GM21360 (cell line): ENCODE data around the gene SIRT1.
"Not testable (repeated sequence)": the region's sequence is repeated elsewhere in the genome, so short reads cannot be mapped to it uniquely, and the experiment has no call there.

Source experiments
- ATAC-seq: cut with Tn5 transposase; IDR thresholded peaks from one replicate; pipeline ENCODE4 v1.9.1; 2021; ENCODE audit warnings: mild to moderate bottlenecking, moderate library complexity; ENCODE audit not compliant: unreplicated experiment

Gene SIRT1

DNA sequence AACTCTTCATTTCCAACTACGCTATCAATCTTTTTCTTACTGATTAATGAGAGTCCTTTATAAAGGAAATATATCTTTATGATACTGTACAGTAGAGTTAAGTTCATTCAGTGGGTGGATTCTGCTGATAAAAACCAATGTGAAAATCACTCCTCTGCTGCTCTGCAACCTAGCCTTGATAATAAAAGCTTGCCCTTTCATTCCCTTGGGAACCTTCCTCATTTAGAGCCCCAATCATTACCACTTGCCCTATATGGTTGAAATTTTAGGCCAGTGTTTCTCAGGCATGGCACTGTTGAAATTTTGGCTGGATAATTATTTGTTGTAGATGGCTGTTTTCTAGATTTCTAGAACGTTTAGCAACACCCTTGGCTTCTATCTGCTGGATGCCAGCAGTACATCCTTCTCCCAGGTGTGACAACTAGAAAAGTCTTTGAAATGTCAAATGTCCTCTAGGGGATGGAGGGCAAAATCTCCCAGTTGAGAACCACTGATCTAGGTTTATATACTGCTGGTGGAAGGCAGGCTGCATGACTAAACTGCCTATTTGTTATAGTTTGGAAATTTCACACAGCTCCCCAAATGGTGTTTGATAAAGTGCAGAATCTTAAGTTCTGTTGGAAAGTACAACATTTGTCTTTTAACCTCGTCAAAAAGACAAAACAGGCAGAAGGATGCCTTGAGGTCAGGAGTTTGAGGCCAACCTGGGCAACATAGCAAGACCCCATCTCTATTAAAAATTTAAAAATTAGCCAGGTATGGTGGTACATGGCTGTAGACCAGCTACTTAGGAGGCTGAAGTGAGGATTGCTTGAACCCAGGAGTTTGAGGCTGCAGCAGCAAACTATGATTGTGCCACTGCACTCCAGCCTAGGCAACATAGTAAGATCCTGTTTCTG is 8.9 kb upstream of the SIRT1 start:
- no peak for ATAC-seq

DNA sequence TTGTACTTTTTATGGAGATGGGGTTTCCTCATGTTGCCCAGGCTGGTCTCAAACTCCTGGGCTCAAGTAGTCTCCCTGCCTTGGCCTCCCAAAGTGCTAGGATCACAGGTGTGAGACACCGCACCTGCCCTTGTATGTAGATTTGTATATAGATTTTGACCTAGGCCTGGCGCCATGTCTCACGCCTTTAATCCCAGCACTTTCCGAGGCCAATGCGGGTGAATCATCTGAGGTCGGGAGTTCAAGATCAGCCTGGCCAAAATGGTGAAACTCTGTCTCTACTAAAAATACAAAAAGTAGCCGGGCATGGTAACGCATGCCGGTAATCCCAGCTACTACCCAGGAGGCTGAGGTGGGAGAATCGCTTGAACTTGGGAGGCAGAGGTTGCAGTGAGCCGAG is 7.0 kb upstream of the SIRT1 start:
- not testable (repeated sequence) for ATAC-seq

DNA sequence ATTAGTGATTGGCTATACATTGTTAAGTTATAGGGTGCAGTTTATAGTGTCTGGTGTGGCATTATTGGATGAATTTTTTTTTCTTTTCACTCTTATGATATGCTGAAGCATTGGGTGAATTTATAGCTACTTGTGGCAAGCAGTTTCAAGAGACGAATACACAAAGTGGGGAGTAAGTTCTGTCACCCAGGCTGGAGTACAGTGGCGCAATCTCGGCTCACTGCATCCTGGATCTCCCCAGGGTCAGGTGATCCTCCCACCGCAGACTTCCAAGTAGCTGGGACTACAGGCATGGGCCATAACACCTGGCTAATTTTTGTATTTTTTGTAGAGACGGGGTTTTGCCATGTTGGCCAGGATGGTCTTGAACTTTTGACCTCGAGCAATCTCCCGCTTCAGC is 6.3 kb upstream of the SIRT1 start:
- no peak for ATAC-seq

DNA sequence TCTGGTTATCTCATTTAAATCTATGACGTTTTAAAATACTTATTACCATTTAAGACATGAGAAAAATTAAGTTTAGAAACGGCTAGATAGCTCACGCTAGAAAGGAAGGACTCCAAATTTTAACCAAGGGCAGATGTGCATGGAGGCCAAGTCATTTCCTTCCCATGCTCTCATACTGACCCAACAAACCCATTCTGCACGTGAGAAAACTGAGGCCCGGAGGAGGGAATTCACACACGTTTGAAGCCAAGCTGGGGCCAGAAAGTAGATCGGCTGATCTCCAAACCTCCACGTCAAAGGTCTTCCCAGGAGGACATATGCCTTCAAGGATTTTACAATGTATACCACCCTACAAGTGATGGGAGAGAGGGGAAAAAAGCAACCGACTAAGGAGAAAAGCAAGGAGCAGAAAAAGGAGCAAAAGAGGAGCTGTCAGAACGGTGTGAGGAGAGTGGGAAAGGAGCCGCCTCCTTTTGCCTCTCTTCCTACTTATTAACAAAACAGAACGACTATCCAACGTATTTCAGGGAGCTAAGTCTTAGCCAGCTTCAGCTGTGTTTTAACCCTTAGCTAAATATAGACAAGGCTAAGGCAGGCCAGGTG is 645 bp upstream of the SIRT1 start:
- ATAC-seq: no peak

DNA sequence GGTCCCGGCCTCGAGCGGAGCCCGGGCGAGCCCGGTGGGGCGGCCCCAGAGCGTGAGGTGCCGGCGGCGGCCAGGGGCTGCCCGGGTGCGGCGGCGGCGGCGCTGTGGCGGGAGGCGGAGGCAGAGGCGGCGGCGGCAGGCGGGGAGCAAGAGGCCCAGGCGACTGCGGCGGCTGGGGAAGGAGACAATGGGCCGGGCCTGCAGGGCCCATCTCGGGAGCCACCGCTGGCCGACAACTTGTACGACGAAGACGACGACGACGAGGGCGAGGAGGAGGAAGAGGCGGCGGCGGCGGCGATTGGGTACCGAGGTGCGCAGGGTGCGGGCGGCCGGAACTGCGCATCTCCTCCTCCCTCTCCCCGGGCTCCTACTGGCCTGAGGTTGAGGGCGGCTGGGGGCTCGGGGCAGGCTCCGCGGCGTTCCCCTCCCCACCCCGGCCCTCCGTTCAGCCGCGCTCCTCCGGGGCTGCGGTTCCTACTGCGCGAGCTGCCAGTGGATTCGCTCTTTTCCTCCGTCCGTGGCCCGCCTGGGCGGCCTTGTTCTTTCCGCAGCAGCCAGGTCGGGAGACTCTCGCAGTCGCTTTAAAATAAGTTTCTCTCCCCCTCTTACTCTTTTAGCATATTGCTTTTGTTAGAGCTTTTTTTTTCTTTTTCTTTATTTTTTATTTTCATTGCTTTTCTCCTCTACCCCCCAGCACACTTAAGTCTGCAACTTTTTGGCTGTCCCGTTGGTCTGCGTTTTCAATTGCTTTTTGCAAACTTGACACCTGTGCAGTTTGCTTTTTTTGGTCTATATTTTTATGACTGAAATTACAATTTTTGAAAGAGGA is 600 bp downstream of the SIRT1 start:
- peak; percentile 53 for ATAC-seq

DNA sequence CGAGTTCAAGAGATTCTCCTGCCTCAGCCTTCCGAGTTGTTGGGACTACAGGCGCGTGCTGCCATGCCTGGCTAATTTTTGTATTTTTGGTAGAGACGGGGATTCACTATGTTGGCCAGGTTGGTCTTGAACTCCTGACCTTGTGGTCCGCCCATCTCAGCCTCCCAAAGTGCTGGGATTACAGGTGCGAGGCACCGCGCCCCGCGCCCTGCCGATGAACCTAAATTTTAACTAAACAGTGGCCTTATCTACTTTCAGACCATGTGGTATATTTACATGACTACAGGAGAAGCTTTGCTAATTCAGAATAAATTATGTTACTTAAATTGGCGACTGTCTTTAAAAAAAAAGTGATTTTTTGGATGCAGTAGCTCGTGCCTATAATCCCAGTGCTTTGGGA is 9.2 kb downstream of the SIRT1 start:
- ATAC-seq: no peak

DNA sequence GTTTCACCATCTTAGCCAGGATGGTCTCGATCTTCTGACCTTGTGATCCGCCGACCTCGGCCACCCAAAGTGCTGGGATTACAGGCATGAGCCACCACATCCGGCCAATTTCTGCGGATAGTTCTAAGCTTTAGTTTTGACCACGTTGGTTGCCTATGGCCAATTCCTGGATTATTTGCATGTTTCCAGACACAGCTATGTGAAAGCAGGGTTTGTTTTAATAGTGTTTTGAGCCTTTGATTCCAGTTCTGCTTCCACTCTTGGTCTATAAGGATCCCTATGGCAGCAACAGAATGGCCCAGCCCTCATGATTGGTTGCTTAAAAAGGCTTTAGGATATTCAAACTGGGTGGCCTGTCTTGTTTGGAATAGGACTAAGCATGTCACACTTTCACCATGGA is 19.1 kb downstream of the SIRT1 start:
- no peak for ATAC-seq

DNA sequence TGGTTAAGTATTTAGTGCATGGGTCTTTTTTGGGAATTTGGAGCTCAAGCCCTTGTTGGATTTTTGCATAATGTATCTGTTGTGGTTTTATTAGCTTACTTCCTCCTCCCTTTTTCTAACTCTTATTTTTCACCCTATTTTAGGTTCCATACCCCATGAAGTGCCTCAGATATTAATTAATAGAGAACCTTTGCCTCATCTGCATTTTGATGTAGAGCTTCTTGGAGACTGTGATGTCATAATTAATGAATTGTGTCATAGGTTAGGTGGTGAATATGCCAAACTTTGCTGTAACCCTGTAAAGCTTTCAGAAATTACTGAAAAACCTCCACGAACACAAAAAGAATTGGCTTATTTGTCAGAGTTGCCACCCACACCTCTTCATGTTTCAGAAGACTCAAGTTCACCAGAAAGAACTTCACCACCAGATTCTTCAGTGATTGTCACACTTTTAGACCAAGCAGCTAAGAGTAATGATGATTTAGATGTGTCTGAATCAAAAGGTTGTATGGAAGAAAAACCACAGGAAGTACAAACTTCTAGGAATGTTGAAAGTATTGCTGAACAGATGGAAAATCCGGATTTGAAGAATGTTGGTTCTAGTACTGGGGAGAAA is 28.0 kb downstream of the SIRT1 start:
- ATAC-seq: no peak

DNA sequence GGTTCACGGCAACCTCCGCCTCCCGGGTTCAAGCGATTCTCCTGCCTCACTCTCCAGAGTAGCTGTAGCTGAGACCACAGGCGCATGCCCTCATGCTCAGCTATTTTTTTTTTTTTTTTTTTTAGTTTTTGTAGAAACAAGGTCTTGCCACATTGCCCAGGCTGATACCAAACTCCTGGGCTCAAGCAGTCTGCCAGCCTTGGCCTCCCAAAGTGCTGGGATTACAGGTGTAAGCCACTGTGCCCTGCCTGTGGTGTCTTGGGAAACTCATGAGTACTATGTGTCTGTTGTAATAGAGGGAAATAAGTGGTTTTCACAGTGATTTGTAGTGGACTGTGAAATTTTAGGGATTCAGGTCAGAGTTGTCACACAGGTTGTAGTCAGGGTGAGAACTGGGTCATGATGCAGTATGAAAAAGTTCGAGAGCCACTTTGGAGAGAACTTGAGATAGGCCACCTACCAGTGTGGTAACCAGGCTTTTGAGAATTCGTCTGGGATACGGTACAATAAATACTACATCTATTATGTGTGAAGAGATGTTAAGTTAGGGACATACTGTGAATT is 30.4 kb downstream of the SIRT1 start:
- ATAC-seq: no peak

DNA sequence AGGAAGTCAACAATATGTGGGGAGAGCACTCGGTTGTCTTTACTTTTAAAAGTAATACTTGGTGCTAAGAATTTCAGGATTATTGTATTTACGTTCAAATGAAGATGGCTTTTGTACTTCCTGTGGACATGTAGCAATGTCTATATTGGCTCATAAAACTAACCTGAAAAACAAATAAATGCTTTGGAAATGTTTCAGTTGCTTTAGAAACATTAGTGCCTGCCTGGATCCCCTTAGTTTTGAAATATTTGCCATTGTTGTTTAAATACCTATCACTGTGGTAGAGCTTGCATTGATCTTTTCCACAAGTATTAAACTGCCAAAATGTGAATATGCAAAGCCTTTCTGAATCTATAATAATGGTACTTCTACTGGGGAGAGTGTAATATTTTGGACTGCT is 32.7 kb downstream of the SIRT1 start:
- no peak for ATAC-seq

DNA sequence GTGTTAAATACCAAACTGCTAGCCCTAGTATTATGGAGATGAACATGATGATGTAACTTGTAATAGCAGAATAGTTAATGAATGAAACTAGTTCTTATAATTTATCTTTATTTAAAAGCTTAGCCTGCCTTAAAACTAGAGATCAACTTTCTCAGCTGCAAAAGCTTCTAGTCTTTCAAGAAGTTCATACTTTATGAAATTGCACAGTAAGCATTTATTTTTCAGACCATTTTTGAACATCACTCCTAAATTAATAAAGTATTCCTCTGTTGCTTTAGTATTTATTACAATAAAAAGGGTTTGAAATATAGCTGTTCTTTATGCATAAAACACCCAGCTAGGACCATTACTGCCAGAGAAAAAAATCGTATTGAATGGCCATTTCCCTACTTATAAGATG is 33.2 kb downstream of the SIRT1 start:
- no peak for ATAC-seq

DNA sequence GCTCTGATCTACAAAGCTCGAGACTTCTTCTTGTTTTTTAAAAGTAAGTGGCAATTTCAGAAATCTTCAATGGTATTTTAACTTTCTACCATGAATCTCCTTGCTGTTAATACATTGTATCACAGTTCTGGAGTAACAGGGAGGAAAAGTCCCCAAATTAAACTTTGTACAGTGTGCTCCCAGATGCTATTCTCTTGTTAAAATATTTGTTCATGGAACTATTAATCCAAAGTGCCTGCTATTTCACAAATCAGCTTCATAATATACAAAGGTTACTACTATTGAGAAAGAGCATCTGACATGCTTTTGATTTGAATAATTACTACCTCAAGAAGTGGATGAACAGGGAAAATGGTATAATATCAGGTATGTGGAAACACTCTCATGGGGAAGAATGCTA is 36.6 kb downstream of the SIRT1 start:
- no peak for ATAC-seq

DNA sequence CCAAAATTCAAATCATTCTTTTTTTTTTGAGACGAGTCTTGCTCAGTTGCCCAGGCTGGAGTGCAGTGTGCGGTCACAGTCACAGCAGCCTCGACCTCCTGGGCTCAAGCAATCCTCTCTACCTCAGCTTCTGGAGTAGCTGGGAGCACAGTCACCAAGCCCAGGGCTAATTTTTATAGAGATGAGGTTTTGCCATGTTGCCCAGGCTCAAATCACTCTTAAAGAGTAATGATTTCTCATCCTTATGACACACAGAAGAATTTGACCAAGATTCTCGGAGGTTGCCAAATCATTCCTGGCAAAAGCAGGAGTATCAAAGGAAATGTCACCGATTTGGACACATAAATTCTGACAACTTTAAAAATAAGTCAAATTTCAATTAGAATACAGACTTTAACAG is 39.1 kb downstream of the SIRT1 start:
- ATAC-seq: no peak

DNA sequence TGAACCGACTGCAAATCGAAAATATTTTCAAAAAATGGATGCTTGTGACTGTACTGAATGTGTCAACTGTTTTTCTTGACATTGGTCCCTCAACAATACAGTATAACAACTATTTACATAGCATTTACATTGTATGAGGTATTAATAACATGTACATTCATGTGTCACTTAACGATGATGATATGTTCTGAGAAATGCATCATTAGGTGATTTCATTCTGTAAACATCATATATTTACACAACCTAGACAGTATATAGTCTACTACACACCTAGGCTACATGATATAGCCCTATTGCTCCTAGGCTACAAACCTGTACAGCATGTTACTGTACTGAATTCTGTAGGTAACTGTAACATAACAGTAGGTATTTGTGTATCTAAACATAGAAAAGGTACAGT is 39.7 kb downstream of the SIRT1 start:
- ATAC-seq: no peak

DNA sequence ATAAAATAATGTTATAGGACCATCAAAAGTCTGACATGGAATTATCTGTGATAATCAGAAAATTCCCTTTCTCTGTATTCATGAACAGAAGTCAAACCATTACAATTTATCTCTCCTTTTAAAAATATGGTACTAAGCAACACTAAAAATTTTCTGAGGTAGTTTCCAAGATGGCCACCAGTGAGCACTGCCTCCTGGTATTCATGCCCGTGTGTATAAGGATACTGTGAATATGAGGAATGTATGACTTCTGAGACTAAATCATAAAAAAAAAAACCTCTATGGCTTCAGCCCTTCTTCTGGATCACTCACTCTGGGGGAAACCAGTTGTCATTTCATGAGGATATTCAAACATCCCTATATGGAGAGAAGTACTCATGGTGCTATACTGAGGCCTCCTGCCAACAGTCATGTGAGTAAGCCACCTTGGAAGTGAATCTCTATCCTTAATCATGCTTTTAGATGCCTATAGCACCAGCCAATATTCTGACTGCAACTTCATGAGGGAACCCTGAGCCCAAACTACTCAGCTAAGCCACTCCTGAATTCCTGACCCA is 41.1 kb downstream of the SIRT1 start:
- ATAC-seq: no peak

DNA sequence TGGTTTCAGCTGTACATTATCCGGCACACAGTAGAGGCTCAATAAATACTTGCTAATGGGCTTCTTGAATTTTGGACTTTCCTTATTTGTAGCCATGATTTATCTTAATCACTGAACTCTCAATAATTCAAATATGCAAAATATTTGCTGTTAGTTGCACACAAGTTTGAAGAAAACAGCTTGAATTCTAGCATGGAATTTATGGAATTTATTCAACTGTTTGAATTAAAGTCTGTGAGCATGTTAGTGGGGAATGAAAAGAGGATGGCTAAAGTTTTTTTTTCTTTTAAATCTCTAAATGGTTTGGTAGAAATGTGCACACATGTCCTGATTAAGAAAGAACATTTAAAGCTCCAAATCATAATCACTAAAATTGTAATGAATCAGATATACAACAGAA is 42.5 kb downstream of the SIRT1 start:
- ATAC-seq: no peak

DNA sequence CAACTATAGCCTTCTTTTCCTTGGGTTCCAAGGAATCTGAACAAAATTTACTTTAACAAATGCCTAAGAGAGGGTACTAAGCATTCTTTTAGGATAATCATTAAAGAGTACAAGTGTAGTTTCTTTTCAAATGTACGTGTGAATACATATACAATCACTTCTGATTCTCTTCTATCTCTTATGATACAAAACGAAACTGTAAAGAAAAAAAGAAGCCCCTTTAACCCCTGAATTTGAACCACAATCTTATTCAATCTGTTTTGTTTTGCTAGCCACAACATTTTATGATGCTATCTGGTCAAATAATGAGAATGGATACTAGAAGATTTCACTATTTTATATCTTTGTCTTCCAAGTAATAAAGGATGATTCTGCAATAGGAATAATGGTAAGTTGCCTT is 48.7 kb downstream of the SIRT1 start:
- no peak for ATAC-seq

DNA sequence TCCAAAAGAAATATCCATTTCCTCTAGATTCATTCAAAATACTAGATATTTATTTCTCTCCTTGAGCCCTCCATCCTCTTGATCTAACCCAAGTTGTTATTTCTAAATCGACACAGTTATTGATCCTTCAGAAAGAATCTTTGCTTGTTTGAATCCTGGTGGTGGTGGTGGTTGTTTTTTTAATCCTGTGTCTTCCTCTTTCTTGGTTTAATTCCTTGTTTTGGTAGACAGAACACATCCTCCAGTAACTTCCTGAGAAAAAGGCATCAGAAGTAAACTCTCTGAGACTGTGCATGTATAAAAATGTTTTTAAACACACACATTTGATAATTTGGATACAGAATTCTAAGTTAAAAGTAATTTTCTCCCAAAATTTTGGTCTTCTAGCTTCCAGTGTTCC is 49.9 kb downstream of the SIRT1 start:
- ATAC-seq: no peak

DNA sequence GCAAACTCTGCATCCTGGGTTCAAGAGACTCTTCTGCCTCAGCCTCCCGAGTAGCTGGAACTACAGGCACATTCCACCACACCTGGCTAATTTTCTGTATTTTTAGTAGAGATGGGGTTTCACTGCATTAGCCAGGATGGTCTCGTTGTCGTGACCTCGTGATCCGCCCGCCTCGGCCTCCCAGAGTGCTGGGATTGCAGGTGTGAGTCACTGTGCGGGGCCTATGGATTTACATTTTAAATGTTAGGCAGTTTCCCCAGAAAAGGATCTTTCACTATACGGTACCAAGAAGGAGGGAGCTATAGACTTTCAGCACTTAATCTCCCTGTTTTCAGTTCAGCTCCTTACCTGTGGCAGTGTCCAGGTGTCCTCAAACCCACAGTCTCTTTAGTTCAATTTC is 50.8 kb downstream of the SIRT1 start:
- no peak for ATAC-seq

DNA sequence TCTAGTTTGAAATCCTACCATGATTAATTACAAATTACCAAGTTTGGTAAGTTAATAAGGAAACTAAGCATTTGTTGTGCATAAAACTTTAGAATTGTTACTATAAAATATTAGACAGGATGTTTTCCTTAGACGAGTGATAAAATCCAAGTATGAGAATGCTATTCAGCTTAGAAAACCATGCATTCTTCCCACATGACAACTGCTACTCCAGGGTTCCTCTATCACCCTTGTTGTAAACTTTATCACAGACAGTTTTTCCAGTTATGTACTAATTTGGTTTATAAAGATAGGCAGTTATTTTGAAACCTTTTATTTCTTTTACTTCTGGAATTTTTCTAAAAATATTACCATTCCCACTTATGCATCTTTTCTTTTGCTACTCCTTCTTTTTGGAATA is 52.0 kb downstream of the SIRT1 start:
- no peak for ATAC-seq

DNA sequence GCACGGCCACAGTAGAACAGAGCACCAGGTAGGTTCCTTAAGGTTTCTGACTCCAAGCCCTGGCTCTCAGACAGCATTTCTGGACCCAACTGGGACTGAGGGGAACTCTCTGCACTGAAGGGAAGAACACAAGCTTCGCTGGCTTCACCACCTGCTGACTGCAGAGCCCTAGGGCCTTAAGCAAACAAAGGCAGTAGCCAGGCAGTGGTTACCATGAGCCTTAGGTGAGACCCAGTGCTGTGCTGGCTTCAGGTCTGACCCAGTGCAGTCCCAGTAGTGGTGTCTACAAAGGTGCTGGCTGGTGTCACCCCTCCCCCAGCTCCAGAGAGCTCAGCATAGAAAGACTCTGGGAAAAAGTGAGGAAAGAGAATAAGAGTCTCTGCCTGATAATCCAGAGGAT is 59.5 kb downstream of the SIRT1 start:
- no peak for ATAC-seq
